ENCODE results near the gene OSGIN1. TPM values are rescaled to one million over a fixed set of nuclear protein-coding genes. Genes with fewer than 3 reads are reported as not detected.
"Not testable (repeated sequence)": the region's sequence is repeated elsewhere in the genome, so short reads cannot be mapped to it uniquely, and the experiment has no call there.

Gene OSGIN1
- total RNA-seq, 1 donor, result 6.6 TPM

- H3K4me3 ChIP-seq (ENCODE audit: low read depth, low read length), result no peak overlapping the region
- TF ChIP-seq, protein P1, sequence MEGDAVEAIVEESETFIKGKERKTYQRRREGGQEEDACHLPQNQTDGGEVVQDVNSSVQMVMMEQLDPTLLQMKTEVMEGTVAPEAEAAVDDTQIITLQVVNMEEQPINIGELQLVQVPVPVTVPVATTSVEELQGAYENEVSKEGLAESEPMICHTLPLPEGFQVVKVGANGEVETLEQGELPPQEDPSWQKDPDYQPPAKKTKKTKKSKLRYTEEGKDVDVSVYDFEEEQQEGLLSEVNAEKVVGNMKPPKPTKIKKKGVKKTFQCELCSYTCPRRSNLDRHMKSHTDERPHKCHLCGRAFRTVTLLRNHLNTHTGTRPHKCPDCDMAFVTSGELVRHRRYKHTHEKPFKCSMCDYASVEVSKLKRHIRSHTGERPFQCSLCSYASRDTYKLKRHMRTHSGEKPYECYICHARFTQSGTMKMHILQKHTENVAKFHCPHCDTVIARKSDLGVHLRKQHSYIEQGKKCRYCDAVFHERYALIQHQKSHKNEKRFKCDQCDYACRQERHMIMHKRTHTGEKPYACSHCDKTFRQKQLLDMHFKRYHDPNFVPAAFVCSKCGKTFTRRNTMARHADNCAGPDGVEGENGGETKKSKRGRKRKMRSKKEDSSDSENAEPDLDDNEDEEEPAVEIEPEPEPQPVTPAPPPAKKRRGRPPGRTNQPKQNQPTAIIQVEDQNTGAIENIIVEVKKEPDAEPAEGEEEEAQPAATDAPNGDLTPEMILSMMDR (IDR thresholded peaks at IDR 0.05; ENCODE audit: insufficient read depth, low read length), result no peak
- DNase-seq (ENCODE audit: low read depth), result no peak
Observed at GRCh38 chr16:83947642-83948234, 5.3 kb upstream of the OSGIN1 start.

GRCh38 chr16:83948914-83949723 is 3.9 kb upstream of the OSGIN1 start:
- no peak overlapping the region for H3K4me3 ChIP-seq (ENCODE audit: low read depth, low read length)
- DNase-seq (ENCODE audit: low read depth), result no peak
- TF ChIP-seq, protein P1 (IDR thresholded peaks at IDR 0.05; ENCODE audit: insufficient read depth, low read length), result no peak

- H3K4me3 ChIP-seq (ENCODE audit: low read depth, low read length), result no peak overlapping the region
- TF ChIP-seq, protein P1 (IDR thresholded peaks at IDR 0.05; ENCODE audit: insufficient read depth, low read length), result no peak
- DNase-seq (ENCODE audit: low read depth), result no peak
Observed at GRCh38 chr16:83949724-83950001, 3.4 kb upstream of the OSGIN1 start.

- H3K4me3 ChIP-seq (ENCODE audit: low read depth, low read length); DNase-seq (ENCODE audit: low read depth): not testable (repeated sequence)
Observed at GRCh38 chr16:83950862-83951399, 2.1 kb upstream of the OSGIN1 start.

DNA sequence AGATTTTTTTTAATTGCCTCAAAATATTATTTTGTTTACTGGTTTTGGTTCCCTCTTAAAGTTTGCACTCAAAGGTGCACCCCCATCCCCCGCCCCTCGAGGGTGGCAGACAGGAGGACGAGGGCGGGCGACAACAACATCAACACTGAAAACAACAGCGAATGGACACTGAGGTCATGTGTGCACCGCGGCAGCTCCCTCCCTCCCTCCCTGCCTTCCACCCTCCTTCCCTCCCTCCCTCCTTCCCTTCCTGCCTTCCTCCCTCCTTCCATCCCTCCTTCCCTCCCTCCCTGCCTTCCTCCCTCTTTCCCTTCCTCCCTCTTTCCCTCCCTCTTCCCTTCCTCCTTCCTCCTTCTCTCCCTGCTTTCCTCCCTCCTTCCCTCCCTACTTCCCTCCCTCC is 1.5 kb upstream of the OSGIN1 start:
- no peak for DNase-seq (ENCODE audit: low read depth)
- H3K4me3 ChIP-seq (ENCODE audit: low read depth, low read length), result no peak overlapping the region
- TF ChIP-seq, protein P1 (IDR thresholded peaks at IDR 0.05; ENCODE audit: insufficient read depth, low read length), result no peak

DNA sequence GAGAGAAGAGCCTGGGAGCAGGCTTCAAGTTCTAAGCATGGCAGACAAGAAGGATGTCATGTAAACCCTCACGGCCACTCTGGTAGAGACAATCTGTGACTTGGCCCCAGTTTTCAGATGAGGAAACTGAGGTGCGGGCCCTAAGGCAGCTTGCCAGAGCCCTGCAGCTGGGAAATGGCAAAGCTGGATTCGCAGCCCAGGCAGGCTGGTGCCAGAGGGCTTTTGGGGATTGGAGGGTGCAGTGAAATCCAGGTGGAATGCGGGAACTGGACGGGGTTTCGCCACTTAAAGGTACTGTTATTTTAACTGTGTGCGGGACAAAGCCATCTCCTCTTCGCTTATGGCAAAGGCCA is 477 bp upstream of the OSGIN1 start:
- TF ChIP-seq, protein P1 (IDR thresholded peaks at IDR 0.05; ENCODE audit: insufficient read depth, low read length), result no peak
- H3K4me3 ChIP-seq (ENCODE audit: low read depth, low read length), result peak overlapping the region; percentile 42
- peak; percentile 83 for DNase-seq (ENCODE audit: low read depth)

- peak overlapping the region; percentile 80 for H3K4me3 ChIP-seq (ENCODE audit: low read depth, low read length)
- peak; percentile 42 for DNase-seq (ENCODE audit: low read depth)
- TF ChIP-seq, protein P1 (IDR thresholded peaks at IDR 0.05; ENCODE audit: insufficient read depth, low read length), result peak; percentile 69
Observed at GRCh38 chr16:83953796-83954576, 946 bp downstream of the OSGIN1 start.

All from fibroblast of the aortic adventitia (primary cell).